GM23338 (cell line): ENCODE results near the gene CFAP410. TPM values are rescaled to one million over a fixed set of nuclear protein-coding genes. Genes with fewer than 3 reads are reported as not detected.

Source experiments
- ATAC-seq: fragments of 200-7000 bp; cut with Tn5 transposase; 3 replicates; pipeline ENCODE4 v1.9.1; 2020
- DNase-seq: peaks from one replicate; pipeline ENCODE4 v3.0.0-alpha.2; 2015; ENCODE audit warnings: low spot score
- H2AFZ ChIP-seq: fragments of 200-600 bp; sonication (generic); 2 replicates; pipeline ENCODE4 v1.8.0; 2016; ENCODE audit warnings: antibody characterized with exemption, mild to moderate bottlenecking, moderate library complexity
- H3F3A ChIP-seq: fragments of 200-600 bp; sonication (generic); replicated peaks from 2 replicates; pipeline ENCODE4 v1.8.0; 2017; ENCODE audit warnings: antibody characterized with exemption, mixed run types, low read depth
- H3K27ac ChIP-seq: fragments of 200-600 bp; sonication (generic); 2 replicates; pipeline ENCODE4 v1.6.1; 2016; ENCODE audit warnings: low read depth
- H3K27me3 ChIP-seq: fragments of 200-600 bp; sonication (generic); 2 replicates; pipeline ENCODE4 v1.8.0; 2016; ENCODE audit warnings: mild to moderate bottlenecking, mixed run types, moderate library complexity; ENCODE audit not compliant: insufficient read depth
- H3K36me3 ChIP-seq: fragments of 200-600 bp; sonication (generic); 2 replicates; pipeline ENCODE4 v1.8.0; 2016; ENCODE audit warnings: mild to moderate bottlenecking; ENCODE audit not compliant: insufficient read depth
- H3K4me1 ChIP-seq: fragments of 200-600 bp; sonication (generic); 2 replicates; pipeline ENCODE4 v1.8.0; 2016; ENCODE audit warnings: mild to moderate bottlenecking, moderate library complexity; ENCODE audit not compliant: insufficient read depth
- H3K4me2 ChIP-seq: fragments of 200-600 bp; sonication (generic); 2 replicates; pipeline ENCODE4 v1.7.1; 2017; ENCODE audit warnings: mixed run types
- H3K4me3 ChIP-seq: fragments of 200-600 bp; sonication (generic); 2 replicates; pipeline ENCODE4 v1.6.1; 2016; ENCODE audit warnings: mixed run types
- H3K79me2 ChIP-seq: fragments of 200-600 bp; sonication (generic); replicated peaks from 2 replicates; pipeline ENCODE4 v1.8.0; 2017; ENCODE audit warnings: mild to moderate bottlenecking; ENCODE audit not compliant: insufficient read depth
- H3K9me2 ChIP-seq: fragments of 200-600 bp; sonication (generic); 2 replicates; pipeline ENCODE4 v1.8.0; 2017; ENCODE audit not compliant: insufficient read depth
- H4K20me1 ChIP-seq: fragments of 200-600 bp; sonication (generic); replicated peaks from 2 replicates; pipeline ENCODE4 v1.8.0; 2017; ENCODE audit warnings: mild to moderate bottlenecking; ENCODE audit not compliant: insufficient read depth
- H3K27ac Mint-ChIP-seq: 2 replicates; pipeline ENCODE4 v1.8.0; 2020; ENCODE audit warnings: inconsistent platforms, mild to moderate bottlenecking, moderate library complexity, mixed read lengths
- H3K27me3 Mint-ChIP-seq: 3 replicates; pipeline ENCODE4 v1.8.0; 2022; ENCODE audit warnings: low read depth, mild to moderate bottlenecking, moderate library complexity, mixed read lengths, inconsistent platforms; ENCODE audit not compliant: insufficient read depth, poor library complexity
- H3K36me3 Mint-ChIP-seq: 3 replicates; pipeline ENCODE4 v1.8.0; 2021; ENCODE audit warnings: low read depth, mild to moderate bottlenecking, inconsistent platforms, moderate library complexity, mixed read lengths
- H3K4me1 Mint-ChIP-seq: 3 replicates; pipeline ENCODE4 v1.8.0; 2020; ENCODE audit warnings: mild to moderate bottlenecking, inconsistent platforms, mixed read lengths
- H3K4me3 Mint-ChIP-seq: 3 replicates; pipeline ENCODE4 v1.8.0; 2021; ENCODE audit warnings: moderate library complexity, mild to moderate bottlenecking, inconsistent platforms, mixed read lengths
- H3K9me3 Mint-ChIP-seq: 3 replicates; pipeline ENCODE4 v1.8.0; 2020; ENCODE audit warnings: moderate library complexity, mild to moderate bottlenecking, inconsistent platforms, mixed read lengths
- CTCF ChIP-seq, 2 experiments: fragments of 200-600 bp in 1 of 2; sonication (generic) in 1 of 2; conservative IDR thresholded peaks; 2 replicates each; pipeline versions ENCODE4 v1.5.1 to v1.6.1; 2016 to 2017; ENCODE audit warnings: antibody characterized with exemption in 2 of 2, low read depth in 2 of 2, mild to moderate bottlenecking in 2 of 2, moderate library complexity in 1 of 2
- ETS1 ChIP-seq: IDR thresholded peaks from 2 replicates; pipeline ENCODE4 v1.6.1; 2016; ENCODE audit warnings: antibody characterized with exemption
- EZH2 ChIP-seq: fragments of 200-600 bp; sonication (generic); IDR thresholded peaks from one replicate; pipeline ENCODE4 v1.8.0; 2017; ENCODE audit warnings: antibody characterized with exemption, mild to moderate bottlenecking, low read depth; ENCODE audit not compliant: unreplicated experiment
- EZH2phosphoT487 ChIP-seq: fragments of 200-600 bp; sonication (generic); IDR thresholded peaks from one replicate; pipeline ENCODE4 v1.8.1; 2018; ENCODE audit warnings: antibody characterized with exemption; ENCODE audit not compliant: unreplicated experiment
- STAT1 ChIP-seq: IDR thresholded peaks from one replicate; pipeline ENCODE4 v1.6.1; 2016; ENCODE audit warnings: antibody characterized with exemption; ENCODE audit not compliant: unreplicated experiment
- ZNF114 ChIP-seq: fragments of 250-450 bp; sonication (Bioruptor Pico); IDR thresholded peaks from 2 replicates; pipeline ENCODE4 v1.5.0; 2020; ENCODE audit warnings: mild to moderate bottlenecking, moderate library complexity
- ZNF331 ChIP-seq: fragments of 250-450 bp; sonication (Bioruptor Pico); IDR thresholded peaks from 2 replicates; pipeline ENCODE4 v1.5.0; 2020; ENCODE audit warnings: low read depth, mild to moderate bottlenecking, moderate library complexity
- ZNF462 ChIP-seq: fragments of 250-450 bp; sonication (Bioruptor Pico); IDR thresholded peaks from 2 replicates; pipeline ENCODE4 v1.5.0; 2020; ENCODE audit warnings: mild to moderate bottlenecking, moderate library complexity
- polyA plus RNA-seq: library from polyadenylated mRNA; unstranded; fragments of >200 nt; fragmentation: Nextera tagmentation; extraction: Ambion mirVana; gene quantifications from 2 replicates; pipeline ENCODE4 v1.2.1, GENCODE V29; 2016
- total RNA-seq: library from RNA; depleted of rRNA; stranded (reverse); fragments of >200 nt; shearing (Covaris generic); gene quantifications from 2 replicates; pipeline ENCODE4 v1.2.3, GENCODE V29; 2014

Gene CFAP410
- total and polyA plus RNA-seq, 2 experiments from 2014 or later = 11.0 to 24.0 TPM

GRCh38 chr21:44301141-44301540 is 38.0 kb downstream of the CFAP410 start:
- H3K27ac ChIP-seq = no peak overlapping the region
- 0 out of 2 replicates have a peak, but pooled peaks cover 3% of the 10 kb centered on the region for H3K79me2 ChIP-seq
- no peaks in the 10 kb centered on the region for H3K36me3 ChIP-seq
- H3K9me3 Mint-ChIP-seq = no peaks in the 10 kb centered on the region
- peak overlapping the region; percentile 76 for H3K4me3 ChIP-seq
- ATAC-seq = peak; percentile 2; the same call in 1 of the 3 replicates
- peak overlapping the region; percentile 72; the same call in 2 of the 3 replicates for H3K4me3 Mint-ChIP-seq
- H3K27me3 ChIP-seq = peaks cover 10% of the 10 kb centered on the region; the same call in 1 of the 2 replicates
- peaks cover 15% of the 10 kb centered on the region for H3K4me1 Mint-ChIP-seq
- H3K4me2 ChIP-seq = peak overlapping the region; percentile 78
- no peak for TF ChIP-seq EZH2
- peak in 1 of 2 experiments; percentile 16; a peak in 1 of 4 replicates for TF ChIP-seq CTCF (conservative IDR thresholded peaks at IDR 0.05; ENCODE audit: low read depth in 2 of 2)
- H3K36me3 Mint-ChIP-seq = no peaks in the 10 kb centered on the region
- H3K27ac Mint-ChIP-seq = no peak overlapping the region
- H4K20me1 ChIP-seq = no peaks in the 10 kb centered on the region
- no peak for DNase-seq
- peaks cover 10% of the 10 kb centered on the region for H3K27me3 Mint-ChIP-seq
- no peaks in the 10 kb centered on the region for H3K9me2 ChIP-seq
- H3F3A ChIP-seq = 0 out of 2 replicates have a peak, but pooled peaks cover 4% of the 10 kb centered on the region
- H2AFZ ChIP-seq = no peak overlapping the region
- H3K4me1 ChIP-seq = no peaks in the 10 kb centered on the region

GRCh38 chr21:44300262-44300959 is 38.8 kb downstream of the CFAP410 start:
- Histone ChIP-seq H4K20me1 (no peaks in the 10 kb centered on the region), H3K27ac (no peak overlapping the region), H3K4me1 (no peaks in the 10 kb centered on the region), H3K36me3 (no peaks in the 10 kb centered on the region), H3K4me2 (peak overlapping the region; percentile 78), H3F3A (0 out of 2 replicates have a peak, but pooled peaks cover 4% of the 10 kb centered on the region), H3K4me3 (peak overlapping the region; percentile 76), H3K79me2 (0 out of 2 replicates have a peak, but pooled peaks cover 3% of the 10 kb centered on the region), H2AFZ (no peak overlapping the region), H3K27me3 (peaks cover 10% of the 10 kb centered on the region; the same call in 1 of the 2 replicates), H3K9me2 (no peaks in the 10 kb centered on the region)
- no peak overlapping the region for H3K27ac Mint-ChIP-seq
- H3K4me1 Mint-ChIP-seq = peaks cover 15% of the 10 kb centered on the region
- ATAC-seq = peak; percentile 20
- peak overlapping the region; percentile 72 for H3K4me3 Mint-ChIP-seq
- H3K9me3 Mint-ChIP-seq = no peaks in the 10 kb centered on the region
- peak; percentile 61 for DNase-seq
- H3K36me3 Mint-ChIP-seq = no peaks in the 10 kb centered on the region
- H3K27me3 Mint-ChIP-seq = peaks cover 10% of the 10 kb centered on the region
- no peak for TF ChIP-seq ZNF114 (CRISPR knock-in tag)
- TF ChIP-seq CTCF (conservative IDR thresholded peaks at IDR 0.05; ENCODE audit: low read depth in 2 of 2) = no peak
- TF ChIP-seq EZH2phosphoT487 = no peak
- TF ChIP-seq ETS1 = no peak
- no peak for TF ChIP-seq ZNF462 (CRISPR knock-in tag)
- no peak for TF ChIP-seq ZNF331
- TF ChIP-seq STAT1 = no peak
